ENCODE results near the gene DBT.

DBT gene

GRCh38 chr1:100162881-100163280 lies 86.8 kb downstream of the DBT start (continued):
- TF ChIP-seq PATZ1 (tag by site-specific recombination; IDR thresholded peaks at IDR 0.05) (no peak), ZNF76 (tag by site-specific recombination; IDR thresholded peaks at IDR 0.05; ENCODE audit: borderline replicate concordance, low read depth) (no peak), ZNF157 (tag by site-specific recombination; IDR thresholded peaks at IDR 0.05) (no peak), SCRT2 (tag by site-specific recombination; IDR thresholded peaks at IDR 0.05) (no peak), OSR2 (tag by site-specific recombination; IDR thresholded peaks at IDR 0.05) (no peak)

- Histone ChIP-seq H3K4me1 (ENCODE audit: control insufficient read depth, insufficient read depth, low read length) (no peaks in the 10 kb centered on the region), H3K27ac (ENCODE audit: extremely low read depth, low read depth, low read length) (no peak overlapping the region), H3K9me3 (ENCODE audit: control insufficient read depth, insufficient read depth, low read depth, low read length) (no peaks in the 10 kb centered on the region), H3K36me3 (ENCODE audit: control insufficient read depth in 2 of 2, insufficient read depth in 1 of 2, low read length in 2 of 2) (peaks cover 17 to 31% of the 10 kb centered on the region in 2 experiments; a peak in 2 of 3 replicates), H3K4me3 (ENCODE audit: low read depth, low read length) (no peak overlapping the region)
- no peak for TF ChIP-seq ZNF530 (tag by site-specific recombination; IDR thresholded peaks at IDR 0.05; ENCODE audit: low read depth)
- no peak for TF ChIP-seq SP2 (tag by site-specific recombination; IDR thresholded peaks at IDR 0.05)
- TF ChIP-seq ZFP37 (tag by site-specific recombination; IDR thresholded peaks at IDR 0.05): no peak
- TF ChIP-seq ZNF18 (tag by site-specific recombination; IDR thresholded peaks at IDR 0.05): no peak
- TF ChIP-seq ZNF391 (tag by site-specific recombination; IDR thresholded peaks at IDR 0.05; ENCODE audit: borderline replicate concordance, low read depth): no peak
- TF ChIP-seq ZNF596 (tag by site-specific recombination; IDR thresholded peaks at IDR 0.05): no peak
- TF ChIP-seq SP7 (tag by site-specific recombination; IDR thresholded peaks at IDR 0.05): no peak
- no peak for TF ChIP-seq ZNF704 (tag by site-specific recombination; IDR thresholded peaks at IDR 0.05)
- ChIA-PET POLR2A (no interaction called here), CTCF (no interaction called here)
Observed at GRCh38 chr1:100152271-100152670, 97.4 kb downstream of the DBT start.

- Histone ChIP-seq H3K27ac (ENCODE audit: extremely low read depth, low read depth, low read length) (no peak overlapping the region), H3K4me1 (ENCODE audit: control insufficient read depth, insufficient read depth, low read length) (no peaks in the 10 kb centered on the region), H3K36me3 (ENCODE audit: control insufficient read depth in 2 of 2, insufficient read depth in 1 of 2, low read length in 2 of 2) (peaks cover 22 to 36% of the 10 kb centered on the region in 2 experiments; a peak in 2 of 3 replicates), H3K4me3 (ENCODE audit: low read depth, low read length) (no peak overlapping the region), H3K9me3 (ENCODE audit: control insufficient read depth, insufficient read depth, low read depth, low read length) (no peaks in the 10 kb centered on the region)
- ChIA-PET POLR2A (no interaction called here), CTCF (interaction anchor here (0.8 kb wide), 1 partner anchor 116 kb away, joined by 3 read pairs; no protein-coding TSS in a partner anchor)
- no peak for TF ChIP-seq ZNF274 (IDR thresholded peaks at IDR 0.05; ENCODE audit: low read length)
- TF ChIP-seq ZNF274 (tag by site-specific recombination; IDR thresholded peaks at IDR 0.05; ENCODE audit: borderline replicate concordance): no peak
- no peak for TF ChIP-seq PATZ1 (tag by site-specific recombination; IDR thresholded peaks at IDR 0.05)
- TF ChIP-seq ZNF785 (tag by site-specific recombination; IDR thresholded peaks at IDR 0.05): no peak
- no peak for TF ChIP-seq ZNF175 (tag by site-specific recombination; IDR thresholded peaks at IDR 0.05)
- no peak for TF ChIP-seq ZNF211 (tag by site-specific recombination; IDR thresholded peaks at IDR 0.05; ENCODE audit: low read depth)
- no peak for TF ChIP-seq KLF1 (tag by site-specific recombination; IDR thresholded peaks at IDR 0.05)
- TF ChIP-seq ZNF416 (tag by site-specific recombination; IDR thresholded peaks at IDR 0.05): no peak
- TF ChIP-seq ZNF292 (tag by site-specific recombination; IDR thresholded peaks at IDR 0.05; ENCODE audit: borderline replicate concordance, low read depth): no peak
- no peak for TF ChIP-seq KLF16 (tag by site-specific recombination; IDR thresholded peaks at IDR 0.05)
Observed at GRCh38 chr1:100151679-100152078, 98.0 kb downstream of the DBT start.
